Measurements from ENCODE around the gene BTN1A1. TPM values are rescaled to one million over a fixed set of nuclear protein-coding genes. Genes with fewer than 3 reads are reported as not detected.

The BTN1A1 gene
- total RNA-seq, 1 donor from 2014 or later, result not detected

DNA sequence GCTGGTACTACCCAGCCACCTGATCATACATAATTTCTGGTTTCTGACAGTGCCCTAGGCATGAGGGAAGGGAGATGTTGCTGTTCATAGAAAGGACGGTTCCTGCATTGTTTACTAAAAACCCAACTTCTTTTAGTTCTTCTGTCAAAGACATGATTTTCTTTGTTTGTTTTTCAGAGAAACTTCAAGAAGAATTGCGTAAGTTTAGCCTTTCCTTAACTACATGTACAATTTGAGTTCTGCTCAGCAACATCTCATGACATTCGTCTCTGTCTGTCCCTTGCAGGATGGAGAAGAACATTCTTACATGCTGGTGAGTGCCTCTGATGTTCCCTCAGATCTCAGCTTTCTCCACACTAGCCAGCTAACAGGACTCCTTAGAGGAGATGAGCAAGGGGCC lies 34.3 kb upstream of the BTN1A1 start:
- no peak overlapping the region for H3K4me3 Mint-ChIP-seq
- H3F3A ChIP-seq (ENCODE audit: low read depth), result no peaks in the 10 kb centered on the region
- H3K36me3 ChIP-seq, result no peaks in the 10 kb centered on the region
- H2AFZ ChIP-seq (replicated peaks), result no peak overlapping the region
- no peaks in the 10 kb centered on the region for H3K9me3 ChIP-seq (ENCODE audit: low read depth)
- peaks cover 55% of the 10 kb centered on the region for H3K36me3 Mint-ChIP-seq
- H3K4me1 ChIP-seq, result no peaks in the 10 kb centered on the region
- H3K4me2 ChIP-seq, result no peak overlapping the region
- H3K79me2 ChIP-seq (ENCODE audit: low read depth), result peaks cover 8% of the 10 kb centered on the region
- H3K9ac ChIP-seq, result no peak overlapping the region
- no peak for TF ChIP-seq EZH2 (IDR thresholded peaks at IDR 0.05)
- TF ChIP-seq EZH2phosphoT487 (IDR thresholded peaks at IDR 0.05), result no peak
- TF ChIP-seq, protein P1, sequence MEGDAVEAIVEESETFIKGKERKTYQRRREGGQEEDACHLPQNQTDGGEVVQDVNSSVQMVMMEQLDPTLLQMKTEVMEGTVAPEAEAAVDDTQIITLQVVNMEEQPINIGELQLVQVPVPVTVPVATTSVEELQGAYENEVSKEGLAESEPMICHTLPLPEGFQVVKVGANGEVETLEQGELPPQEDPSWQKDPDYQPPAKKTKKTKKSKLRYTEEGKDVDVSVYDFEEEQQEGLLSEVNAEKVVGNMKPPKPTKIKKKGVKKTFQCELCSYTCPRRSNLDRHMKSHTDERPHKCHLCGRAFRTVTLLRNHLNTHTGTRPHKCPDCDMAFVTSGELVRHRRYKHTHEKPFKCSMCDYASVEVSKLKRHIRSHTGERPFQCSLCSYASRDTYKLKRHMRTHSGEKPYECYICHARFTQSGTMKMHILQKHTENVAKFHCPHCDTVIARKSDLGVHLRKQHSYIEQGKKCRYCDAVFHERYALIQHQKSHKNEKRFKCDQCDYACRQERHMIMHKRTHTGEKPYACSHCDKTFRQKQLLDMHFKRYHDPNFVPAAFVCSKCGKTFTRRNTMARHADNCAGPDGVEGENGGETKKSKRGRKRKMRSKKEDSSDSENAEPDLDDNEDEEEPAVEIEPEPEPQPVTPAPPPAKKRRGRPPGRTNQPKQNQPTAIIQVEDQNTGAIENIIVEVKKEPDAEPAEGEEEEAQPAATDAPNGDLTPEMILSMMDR (IDR thresholded peaks at IDR 0.05), result no peak
- no peak overlapping the region for H3K27ac ChIP-seq
- no peak for DNase-seq (ENCODE audit: low spot score)
- H3K27me3 ChIP-seq, result no peaks in the 10 kb centered on the region
- peaks cover 6% of the 10 kb centered on the region for H3K4me1 Mint-ChIP-seq
- no peak overlapping the region for H3K27ac Mint-ChIP-seq
- H3K27me3 Mint-ChIP-seq (ENCODE audit: insufficient read depth, low read depth), result peaks cover 3% of the 10 kb centered on the region
- H3K9me3 Mint-ChIP-seq, result no peaks in the 10 kb centered on the region
- H4K20me1 ChIP-seq (ENCODE audit: low read depth), result peaks cover 3% of the 10 kb centered on the region
- no peak overlapping the region for H3K4me3 ChIP-seq

DNA sequence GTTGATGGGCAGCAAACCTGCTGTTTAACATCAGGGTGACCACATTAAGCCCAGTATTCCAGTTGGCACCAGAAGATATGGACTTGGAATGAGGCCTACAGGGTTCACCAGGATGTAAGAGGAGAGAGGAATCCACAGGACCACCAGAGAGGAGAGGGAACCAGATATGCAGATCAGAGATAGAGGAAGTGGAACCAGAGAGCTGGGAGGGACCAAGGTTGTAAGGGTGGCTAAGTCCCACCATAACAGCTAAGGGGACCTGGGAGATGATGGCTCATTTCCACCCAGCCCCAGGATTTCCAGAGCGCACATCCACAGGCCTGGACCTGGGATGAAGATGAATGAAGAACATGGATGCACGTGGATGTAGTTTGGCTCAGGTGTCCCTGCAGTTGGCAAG lies 31.3 kb upstream of the BTN1A1 start:
- H3K36me3 ChIP-seq, result no peaks in the 10 kb centered on the region
- Mint-ChIP-seq H3K27ac (no peak overlapping the region), H3K36me3 (peaks cover 48% of the 10 kb centered on the region), H3K4me3 (no peak overlapping the region), H3K27me3 (ENCODE audit: insufficient read depth, low read depth) (no peaks in the 10 kb centered on the region), H3K9me3 (no peaks in the 10 kb centered on the region), H3K4me1 (peaks cover 6% of the 10 kb centered on the region)
- H3K27me3 ChIP-seq, result no peaks in the 10 kb centered on the region
- H4K20me1 ChIP-seq (ENCODE audit: low read depth), result no peaks in the 10 kb centered on the region
- H3K27ac ChIP-seq, result no peak overlapping the region
- TF ChIP-seq, protein P1 (IDR thresholded peaks at IDR 0.05), result no peak
- TF ChIP-seq EZH2 (IDR thresholded peaks at IDR 0.05) (no peak), EZH2phosphoT487 (IDR thresholded peaks at IDR 0.05) (no peak)
- H3K9ac ChIP-seq, result no peak overlapping the region
- H3K4me2 ChIP-seq, result no peak overlapping the region
- H3K9me3 ChIP-seq (ENCODE audit: low read depth), result no peaks in the 10 kb centered on the region
- no peak overlapping the region for H3K4me3 ChIP-seq
- H2AFZ ChIP-seq (replicated peaks), result no peak overlapping the region
- peaks cover 9% of the 10 kb centered on the region for H3F3A ChIP-seq (ENCODE audit: low read depth)
- no peaks in the 10 kb centered on the region for H3K4me1 ChIP-seq
- no peak for DNase-seq (ENCODE audit: low spot score)
- H3K79me2 ChIP-seq (ENCODE audit: low read depth), result no peaks in the 10 kb centered on the region

DNA sequence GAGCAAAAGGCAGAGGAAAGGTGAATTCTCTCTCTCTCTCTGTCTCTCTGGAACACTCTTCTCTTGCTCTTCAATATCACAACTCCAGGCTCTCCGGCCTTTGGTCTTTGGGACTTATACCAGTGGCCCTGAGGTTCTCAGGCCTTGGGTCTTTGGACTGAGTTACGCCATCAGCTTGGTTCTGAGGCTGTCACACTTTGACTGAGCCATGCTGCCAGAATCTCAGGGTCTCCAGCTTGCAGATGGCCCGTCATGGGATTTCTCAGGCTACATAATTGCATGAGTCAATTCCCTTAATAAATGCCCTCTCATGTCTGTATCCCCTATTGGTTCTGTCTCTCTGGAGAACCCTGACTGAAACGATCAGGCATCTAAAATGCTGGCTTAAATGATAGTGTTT lies 29.5 kb upstream of the BTN1A1 start:
- Histone ChIP-seq H2AFZ (replicated peaks) (no peak overlapping the region), H3K4me1 (peaks cover 9% of the 10 kb centered on the region), H3F3A (ENCODE audit: low read depth) (peaks cover 18% of the 10 kb centered on the region), H3K9me3 (ENCODE audit: low read depth) (no peaks in the 10 kb centered on the region), H3K4me3 (no peak overlapping the region), H3K9ac (no peak overlapping the region), H3K79me2 (ENCODE audit: low read depth) (no peaks in the 10 kb centered on the region), H3K36me3 (no peaks in the 10 kb centered on the region), H4K20me1 (ENCODE audit: low read depth) (no peaks in the 10 kb centered on the region), H3K4me2 (no peak overlapping the region), H3K27ac (no peak overlapping the region), H3K27me3 (no peaks in the 10 kb centered on the region)
- no peak overlapping the region for H3K4me3 Mint-ChIP-seq
- peaks cover 35% of the 10 kb centered on the region for H3K36me3 Mint-ChIP-seq
- DNase-seq (ENCODE audit: low spot score), result no peak
- H3K27me3 Mint-ChIP-seq (ENCODE audit: insufficient read depth, low read depth), result no peaks in the 10 kb centered on the region
- TF ChIP-seq EZH2 (IDR thresholded peaks at IDR 0.05), result no peak
- TF ChIP-seq, protein P1 (IDR thresholded peaks at IDR 0.05), result no peak
- TF ChIP-seq EZH2phosphoT487 (IDR thresholded peaks at IDR 0.05), result no peak
- peaks cover 20% of the 10 kb centered on the region for H3K4me1 Mint-ChIP-seq
- no peak overlapping the region for H3K27ac Mint-ChIP-seq
- H3K9me3 Mint-ChIP-seq, result no peaks in the 10 kb centered on the region
